HL-60 (cell line): ENCODE results near the gene MOB4.

Source experiments
- GABPA ChIP-seq: IDR thresholded peaks from 2 replicates; pipeline ENCODE4 v1.6.1; 2012; ENCODE audit warnings: low read depth
- POLR2AphosphoS5 ChIP-seq: IDR thresholded peaks from 2 replicates; pipeline ENCODE4 v1.6.1; 2012; ENCODE audit warnings: low read depth
- TF ChIP-seq, protein P1 (sequence below): IDR thresholded peaks from one replicate; pipeline ENCODE4 v1.5.1; 2011; ENCODE audit warnings: low read length, control low read depth, inconsistent platforms; ENCODE audit not compliant: insufficient read depth
- TF ChIP-seq, protein P2 (sequence below): IDR thresholded peaks from 2 replicates; pipeline ENCODE4 v1.6.1; 2012; ENCODE audit warnings: low read depth; ENCODE audit not compliant: insufficient replicate concordance

DNA sequence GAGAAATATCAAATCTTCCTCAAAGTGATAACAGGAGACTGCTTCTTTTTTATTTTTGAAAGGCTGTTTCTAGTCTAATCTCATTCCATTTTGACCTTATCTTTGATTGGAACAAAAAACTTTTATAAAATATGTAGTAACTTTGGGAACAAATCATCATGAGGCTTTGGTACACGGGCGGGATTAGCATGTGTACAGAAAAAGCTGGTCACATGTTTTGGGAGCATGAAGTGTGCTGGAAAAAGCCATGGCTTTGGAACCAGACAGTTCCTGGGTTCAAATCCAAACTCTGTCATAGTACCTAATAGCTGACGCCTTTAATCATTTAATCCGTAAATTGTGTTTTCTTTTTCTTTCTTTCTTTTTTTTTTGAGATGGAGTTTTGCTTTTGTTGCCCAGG is 81.3 kb downstream of the MOB4 start:
- TF ChIP-seq, protein P1, sequence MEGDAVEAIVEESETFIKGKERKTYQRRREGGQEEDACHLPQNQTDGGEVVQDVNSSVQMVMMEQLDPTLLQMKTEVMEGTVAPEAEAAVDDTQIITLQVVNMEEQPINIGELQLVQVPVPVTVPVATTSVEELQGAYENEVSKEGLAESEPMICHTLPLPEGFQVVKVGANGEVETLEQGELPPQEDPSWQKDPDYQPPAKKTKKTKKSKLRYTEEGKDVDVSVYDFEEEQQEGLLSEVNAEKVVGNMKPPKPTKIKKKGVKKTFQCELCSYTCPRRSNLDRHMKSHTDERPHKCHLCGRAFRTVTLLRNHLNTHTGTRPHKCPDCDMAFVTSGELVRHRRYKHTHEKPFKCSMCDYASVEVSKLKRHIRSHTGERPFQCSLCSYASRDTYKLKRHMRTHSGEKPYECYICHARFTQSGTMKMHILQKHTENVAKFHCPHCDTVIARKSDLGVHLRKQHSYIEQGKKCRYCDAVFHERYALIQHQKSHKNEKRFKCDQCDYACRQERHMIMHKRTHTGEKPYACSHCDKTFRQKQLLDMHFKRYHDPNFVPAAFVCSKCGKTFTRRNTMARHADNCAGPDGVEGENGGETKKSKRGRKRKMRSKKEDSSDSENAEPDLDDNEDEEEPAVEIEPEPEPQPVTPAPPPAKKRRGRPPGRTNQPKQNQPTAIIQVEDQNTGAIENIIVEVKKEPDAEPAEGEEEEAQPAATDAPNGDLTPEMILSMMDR = no peak
- no peak for TF ChIP-seq POLR2AphosphoS5
- no peak for TF ChIP-seq GABPA
- TF ChIP-seq, protein P2, sequence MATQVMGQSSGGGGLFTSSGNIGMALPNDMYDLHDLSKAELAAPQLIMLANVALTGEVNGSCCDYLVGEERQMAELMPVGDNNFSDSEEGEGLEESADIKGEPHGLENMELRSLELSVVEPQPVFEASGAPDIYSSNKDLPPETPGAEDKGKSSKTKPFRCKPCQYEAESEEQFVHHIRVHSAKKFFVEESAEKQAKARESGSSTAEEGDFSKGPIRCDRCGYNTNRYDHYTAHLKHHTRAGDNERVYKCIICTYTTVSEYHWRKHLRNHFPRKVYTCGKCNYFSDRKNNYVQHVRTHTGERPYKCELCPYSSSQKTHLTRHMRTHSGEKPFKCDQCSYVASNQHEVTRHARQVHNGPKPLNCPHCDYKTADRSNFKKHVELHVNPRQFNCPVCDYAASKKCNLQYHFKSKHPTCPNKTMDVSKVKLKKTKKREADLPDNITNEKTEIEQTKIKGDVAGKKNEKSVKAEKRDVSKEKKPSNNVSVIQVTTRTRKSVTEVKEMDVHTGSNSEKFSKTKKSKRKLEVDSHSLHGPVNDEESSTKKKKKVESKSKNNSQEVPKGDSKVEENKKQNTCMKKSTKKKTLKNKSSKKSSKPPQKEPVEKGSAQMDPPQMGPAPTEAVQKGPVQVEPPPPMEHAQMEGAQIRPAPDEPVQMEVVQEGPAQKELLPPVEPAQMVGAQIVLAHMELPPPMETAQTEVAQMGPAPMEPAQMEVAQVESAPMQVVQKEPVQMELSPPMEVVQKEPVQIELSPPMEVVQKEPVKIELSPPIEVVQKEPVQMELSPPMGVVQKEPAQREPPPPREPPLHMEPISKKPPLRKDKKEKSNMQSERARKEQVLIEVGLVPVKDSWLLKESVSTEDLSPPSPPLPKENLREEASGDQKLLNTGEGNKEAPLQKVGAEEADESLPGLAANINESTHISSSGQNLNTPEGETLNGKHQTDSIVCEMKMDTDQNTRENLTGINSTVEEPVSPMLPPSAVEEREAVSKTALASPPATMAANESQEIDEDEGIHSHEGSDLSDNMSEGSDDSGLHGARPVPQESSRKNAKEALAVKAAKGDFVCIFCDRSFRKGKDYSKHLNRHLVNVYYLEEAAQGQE = no peak
